Stimulated activated CD8-positive, alpha-beta memory T cell treated with anti-CD3 and anti-CD28 coated beads, Interleukin-7, amount 100 ng/mL, for 4 hours (primary cell): ENCODE data around the gene LIMK1.
"Not testable (repeated sequence)": the region's sequence is repeated elsewhere in the genome, so short reads cannot be mapped to it uniquely, and the experiment has no call there.

ENCODE experiments used
- DNase-seq, 2 donors: peaks; one replicate each; pipeline ENCODE4 v3.0.0-alpha.2; 2020; ENCODE audit warnings: low read depth in 2 of 2

The LIMK1 gene

GRCh38 chr7:74126220-74126880 lies 42.7 kb downstream of the LIMK1 start:
- no peak for DNase-seq

GRCh38 chr7:74129887-74130286 lies 46.3 kb downstream of the LIMK1 start:
- no peak for DNase-seq

GRCh38 chr7:74130518-74130917 lies 46.9 kb downstream of the LIMK1 start:
- no peak for DNase-seq

- no peak for DNase-seq
Measured at GRCh38 chr7:74134117-74134620, 50.6 kb downstream of the LIMK1 start.

GRCh38 chr7:74138334-74138867 lies 54.8 kb downstream of the LIMK1 start:
- no peak for DNase-seq

GRCh38 chr7:74138945-74139843 lies 55.6 kb downstream of the LIMK1 start:
- DNase-seq, result no peak

GRCh38 chr7:74141705-74142104 lies 58.1 kb downstream of the LIMK1 start:
- no peak for DNase-seq

GRCh38 chr7:74143383-74143782 lies 59.8 kb downstream of the LIMK1 start:
- DNase-seq, result no peak

GRCh38 chr7:74148491-74148890 lies 64.9 kb downstream of the LIMK1 start:
- no peak for DNase-seq

- no peak for DNase-seq
Measured at GRCh38 chr7:74149071-74149470, 65.5 kb downstream of the LIMK1 start.

GRCh38 chr7:74149603-74150002 lies 66.0 kb downstream of the LIMK1 start:
- no peak for DNase-seq

GRCh38 chr7:74153736-74154135 lies 70.1 kb downstream of the LIMK1 start:
- no peak for DNase-seq

- DNase-seq, result no peak
Measured at GRCh38 chr7:74155810-74156395, 72.3 kb downstream of the LIMK1 start.

GRCh38 chr7:74157605-74158004 lies 74.0 kb downstream of the LIMK1 start:
- no peak for DNase-seq

GRCh38 chr7:74164985-74165456 lies 81.4 kb downstream of the LIMK1 start:
- DNase-seq, result no peak

GRCh38 chr7:74165867-74166593 lies 82.4 kb downstream of the LIMK1 start:
- DNase-seq, result no peak

GRCh38 chr7:74167324-74167723 lies 83.7 kb downstream of the LIMK1 start:
- not testable (repeated sequence) for DNase-seq
